ENCODE data around the gene SHPK.
A peak's percentile ranks its signal among the peaks of the same experiment; 100 is the strongest.

DNA sequence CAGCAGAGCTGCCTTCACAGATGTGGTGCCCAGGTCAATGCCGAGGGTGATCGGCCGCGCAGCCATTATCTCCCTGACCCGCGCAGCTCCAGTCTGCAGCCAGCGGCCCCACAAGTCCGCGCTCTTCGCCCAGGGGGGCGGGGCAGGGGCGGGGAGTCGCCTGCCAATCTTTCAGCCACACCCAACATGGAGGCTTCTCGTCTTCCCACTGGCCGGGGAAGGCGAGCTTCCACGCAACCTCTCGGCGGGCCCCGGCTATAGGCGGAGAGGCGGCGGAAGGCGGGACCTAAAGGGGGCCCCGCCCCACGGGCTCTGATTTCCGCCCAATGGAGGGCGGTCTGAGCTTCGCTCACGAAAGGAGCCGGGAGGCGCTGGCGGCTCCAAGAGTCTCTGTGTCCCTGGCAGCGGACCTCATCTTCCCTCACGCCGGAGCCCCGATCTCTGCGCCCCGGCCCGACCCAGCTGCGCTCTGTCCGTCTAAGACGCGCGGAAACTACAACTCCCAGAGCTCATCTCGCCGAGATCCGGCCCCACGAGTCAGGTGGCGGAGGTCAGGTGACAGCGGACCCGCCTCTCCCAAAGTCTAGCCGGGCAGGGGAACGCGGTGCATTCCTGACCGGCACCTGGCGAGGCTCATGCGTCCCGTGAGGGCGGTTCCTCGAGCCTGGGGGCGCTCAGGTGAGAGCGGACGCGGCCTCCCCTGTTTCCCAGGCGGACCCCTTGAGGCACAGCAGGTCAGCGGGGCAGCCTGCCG, at the start of gene SHPK, which contains the start of gene CTNS:
- TF ChIP-seq, protein P1, sequence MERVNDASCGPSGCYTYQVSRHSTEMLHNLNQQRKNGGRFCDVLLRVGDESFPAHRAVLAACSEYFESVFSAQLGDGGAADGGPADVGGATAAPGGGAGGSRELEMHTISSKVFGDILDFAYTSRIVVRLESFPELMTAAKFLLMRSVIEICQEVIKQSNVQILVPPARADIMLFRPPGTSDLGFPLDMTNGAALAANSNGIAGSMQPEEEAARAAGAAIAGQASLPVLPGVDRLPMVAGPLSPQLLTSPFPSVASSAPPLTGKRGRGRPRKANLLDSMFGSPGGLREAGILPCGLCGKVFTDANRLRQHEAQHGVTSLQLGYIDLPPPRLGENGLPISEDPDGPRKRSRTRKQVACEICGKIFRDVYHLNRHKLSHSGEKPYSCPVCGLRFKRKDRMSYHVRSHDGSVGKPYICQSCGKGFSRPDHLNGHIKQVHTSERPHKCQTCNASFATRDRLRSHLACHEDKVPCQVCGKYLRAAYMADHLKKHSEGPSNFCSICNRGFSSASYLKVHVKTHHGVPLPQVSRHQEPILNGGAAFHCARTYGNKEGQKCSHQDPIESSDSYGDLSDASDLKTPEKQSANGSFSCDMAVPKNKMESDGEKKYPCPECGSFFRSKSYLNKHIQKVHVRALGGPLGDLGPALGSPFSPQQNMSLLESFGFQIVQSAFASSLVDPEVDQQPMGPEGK (CRISPR knock-in tag; IDR thresholded peaks at IDR 0.05; ENCODE audit: borderline replicate concordance): no peak
- TF ChIP-seq ZFP3 (CRISPR knock-in tag; IDR thresholded peaks at IDR 0.05) (0 out of 2 replicates have a peak, but pooled peaks have one; percentile 20), ISL1 (CRISPR knock-in tag; IDR thresholded peaks at IDR 0.05) (no peak), RARB (CRISPR knock-in tag; IDR thresholded peaks at IDR 0.05) (no peak), TOX (CRISPR knock-in tag; IDR thresholded peaks at IDR 0.05; ENCODE audit: borderline replicate concordance) (no peak), ZFP30 (CRISPR knock-in tag; IDR thresholded peaks at IDR 0.05) (no peak), ZNF565 (CRISPR knock-in tag; conservative IDR thresholded peaks at IDR 0.05; ENCODE audit: low read depth) (no peak), POU6F1 (CRISPR knock-in tag; IDR thresholded peaks at IDR 0.05; ENCODE audit: borderline replicate concordance, low read depth) (no peak), ESRRG (CRISPR knock-in tag; IDR thresholded peaks at IDR 0.05) (no peak), ZC3H10 (CRISPR knock-in tag; IDR thresholded peaks at IDR 0.05) (no peak), SNAI2 (CRISPR knock-in tag; IDR thresholded peaks at IDR 0.05) (no peak), GLIS3 (CRISPR knock-in tag; IDR thresholded peaks at IDR 0.05) (no peak), CSRNP3 (CRISPR knock-in tag; IDR thresholded peaks at IDR 0.05) (no peak)
- TF ChIP-seq, protein P2, sequence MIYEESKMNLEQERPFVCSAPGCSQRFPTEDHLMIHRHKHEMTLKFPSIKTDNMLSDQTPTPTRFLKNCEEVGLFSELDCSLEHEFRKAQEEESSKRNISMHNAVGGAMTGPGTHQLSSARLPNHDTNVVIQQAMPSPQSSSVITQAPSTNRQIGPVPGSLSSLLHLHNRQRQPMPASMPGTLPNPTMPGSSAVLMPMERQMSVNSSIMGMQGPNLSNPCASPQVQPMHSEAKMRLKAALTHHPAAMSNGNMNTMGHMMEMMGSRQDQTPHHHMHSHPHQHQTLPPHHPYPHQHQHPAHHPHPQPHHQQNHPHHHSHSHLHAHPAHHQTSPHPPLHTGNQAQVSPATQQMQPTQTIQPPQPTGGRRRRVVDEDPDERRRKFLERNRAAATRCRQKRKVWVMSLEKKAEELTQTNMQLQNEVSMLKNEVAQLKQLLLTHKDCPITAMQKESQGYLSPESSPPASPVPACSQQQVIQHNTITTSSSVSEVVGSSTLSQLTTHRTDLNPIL (CRISPR knock-in tag; IDR thresholded peaks at IDR 0.05; ENCODE audit: low read depth): no peak

Measured in SK-N-SH treated with all-trans-retinoic acid at 6 μM for 48 hours (cell line).